SJSA1 (cell line): ENCODE results near the gene RSPH3. TPM values are rescaled to one million over a fixed set of nuclear protein-coding genes. Genes with fewer than 3 reads are reported as not detected.
"Not testable (repeated sequence)": the region's sequence is repeated elsewhere in the genome, so short reads cannot be mapped to it uniquely, and the experiment has no call there.

Source experiments
- DNase-seq, 2 experiments: peaks; one replicate each; pipeline ENCODE4 v3.0.0-alpha.2; 2015 to 2020; ENCODE audit warnings: low spot score in 2 of 2, low read depth in 1 of 2
- H3K27ac ChIP-seq: fragments of 250-450 bp; sonication (Bioruptor Pico); 2 replicates; pipeline ENCODE4 v1.5.1; 2020; ENCODE audit warnings: mild to moderate bottlenecking, moderate library complexity
- H3K27me3 ChIP-seq: fragments of 250-450 bp; sonication (Bioruptor Pico); replicated peaks from 2 replicates; pipeline ENCODE4 v1.5.1; 2020; ENCODE audit warnings: mild to moderate bottlenecking, moderate library complexity
- H3K36me3 ChIP-seq: fragments of 250-450 bp; sonication (Bioruptor Pico); 2 replicates; pipeline ENCODE4 v1.5.1; 2020; ENCODE audit warnings: mild to moderate bottlenecking
- H3K4me1 ChIP-seq: fragments of 250-450 bp; sonication (Bioruptor Pico); replicated peaks from 2 replicates; pipeline ENCODE4 v1.6.1; 2021; ENCODE audit warnings: mild to moderate bottlenecking
- H3K4me3 ChIP-seq: fragments of 250-450 bp; sonication (Bioruptor Pico); 2 replicates; pipeline ENCODE4 v1.5.1; 2020; ENCODE audit warnings: mild to moderate bottlenecking
- H3K9me3 ChIP-seq: fragments of 250-450 bp; sonication (Bioruptor Pico); replicated peaks from 2 replicates; pipeline ENCODE4 v1.5.1; 2020; ENCODE audit warnings: mild to moderate bottlenecking
- total RNA-seq: library from RNA; depleted of rRNA; stranded (reverse); fragments of >200 nt; shearing (Covaris generic); gene quantifications from 2 replicates; pipeline ENCODE4 v1.2.3, GENCODE V29; 2014; rRNA removed

Gene RSPH3
- total RNA-seq = 3.9 and 4.7 TPM in 2 replicates

GRCh38 chr6:158999666-159000403, at the start of gene RSPH3:
TSS of gene RSPH3 (minus strand) at chr6:159000202. CDS start at chr6:158999550, 652 bp downstream.
- peak within 1 kb of the TSS; percentile 58 for H3K4me3 ChIP-seq
- peak within 1 kb of the TSS; percentile 76 for H3K27ac ChIP-seq
- no peaks in the 10 kb centered on the region for H3K9me3 ChIP-seq
- H3K36me3 ChIP-seq = no peaks in the 10 kb centered on the region
- H3K4me1 ChIP-seq = peaks cover 35% of the 10 kb centered on the region
- no peaks in the 10 kb centered on the region for H3K27me3 ChIP-seq
- peak; percentile 96 to 97 for DNase-seq

GRCh38 chr6:159047891-159048685, 48.1 kb upstream of the RSPH3 start:
- H3K9me3 ChIP-seq = no peaks in the 10 kb centered on the region
- DNase-seq = peak; percentile 70 to 86
- H3K27me3 ChIP-seq = no peaks in the 10 kb centered on the region
- H3K27ac ChIP-seq = peak overlapping the region; percentile 48
- no peaks in the 10 kb centered on the region for H3K36me3 ChIP-seq
- no peak overlapping the region for H3K4me3 ChIP-seq
- H3K4me1 ChIP-seq = peaks cover 65% of the 10 kb centered on the region

- H3K4me1 ChIP-seq = peaks cover 61% of the 10 kb centered on the region
- no peak overlapping the region for H3K4me3 ChIP-seq
- peaks cover 14% of the 10 kb centered on the region for H3K36me3 ChIP-seq
- H3K9me3 ChIP-seq = no peaks in the 10 kb centered on the region
- H3K27ac ChIP-seq = no peak overlapping the region
- H3K27me3 ChIP-seq = no peaks in the 10 kb centered on the region
- no peak for DNase-seq
These were observed 45.8 kb upstream of the RSPH3 start for GRCh38 chr6:159045801-159046200.

- H3K27me3 ChIP-seq = no peaks in the 10 kb centered on the region
- DNase-seq = peak; percentile 60 to 62
- no peak within 1 kb of the TSS for H3K27ac ChIP-seq
These were observed 45.1 kb upstream of the RSPH3 start, which contains the start of gene TAGAP for GRCh38 chr6:159044899-159045727. TSS of gene TAGAP (minus strand) at chr6:159044991. CDS start at chr6:159044146, 845 bp downstream.

GRCh38 chr6:159043947-159044346, 43.9 kb upstream of the RSPH3 start:
- Histone ChIP-seq H3K27ac (no peak overlapping the region), H3K4me1 (peaks cover 54% of the 10 kb centered on the region), H3K27me3 (no peaks in the 10 kb centered on the region), H3K4me3 (peak overlapping the region; percentile 31), H3K36me3 (peaks cover 17% of the 10 kb centered on the region), H3K9me3 (no peaks in the 10 kb centered on the region)
- DNase-seq = peak in 1 of 2 experiments; percentile 16

More at GRCh38 chr6:159044899-159045727, 45.1 kb upstream of the RSPH3 start, which contains the start of gene TAGAP:
- peak within 1 kb of the TSS; percentile 31 for H3K4me3 ChIP-seq
- no peaks in the 10 kb centered on the region for H3K9me3 ChIP-seq
- peaks cover 54% of the 10 kb centered on the region for H3K4me1 ChIP-seq
- H3K36me3 ChIP-seq = peaks cover 16% of the 10 kb centered on the region

GRCh38 chr6:159043251-159043650, 43.2 kb upstream of the RSPH3 start:
- Histone ChIP-seq H3K27ac (no peak overlapping the region), H3K4me1 (peaks cover 49% of the 10 kb centered on the region)
- peak in 1 of 2 experiments; percentile 60 for DNase-seq

DNA sequence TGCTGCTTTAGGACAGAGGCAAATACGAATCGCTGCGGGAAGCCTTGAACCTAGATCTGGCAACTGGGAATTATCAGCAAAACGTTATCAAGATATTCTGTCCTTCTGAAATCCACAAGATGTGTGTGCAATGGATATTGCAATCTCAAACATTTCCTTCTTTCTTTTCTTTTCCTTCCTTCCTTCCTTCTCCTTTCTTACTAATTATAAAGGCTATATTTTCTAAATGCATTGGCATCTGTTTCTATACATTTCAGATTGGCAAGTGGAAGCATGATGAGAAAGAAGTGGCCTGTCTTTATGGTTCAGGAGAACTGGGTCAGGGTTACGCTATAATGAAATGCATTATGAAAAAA, 42.8 kb upstream of the RSPH3 start:
- no peak overlapping the region for H3K4me3 ChIP-seq
- peaks cover 45% of the 10 kb centered on the region for H3K4me1 ChIP-seq
- H3K27me3 ChIP-seq = no peaks in the 10 kb centered on the region
- H3K27ac ChIP-seq = no peak overlapping the region
- DNase-seq = no peak
- peaks cover 20% of the 10 kb centered on the region for H3K36me3 ChIP-seq
- H3K9me3 ChIP-seq = no peaks in the 10 kb centered on the region

More at GRCh38 chr6:159043251-159043650, 43.2 kb upstream of the RSPH3 start:
- Histone ChIP-seq H3K4me3 (no peak overlapping the region), H3K9me3 (no peaks in the 10 kb centered on the region), H3K36me3 (peaks cover 20% of the 10 kb centered on the region), H3K27me3 (no peaks in the 10 kb centered on the region)

DNA sequence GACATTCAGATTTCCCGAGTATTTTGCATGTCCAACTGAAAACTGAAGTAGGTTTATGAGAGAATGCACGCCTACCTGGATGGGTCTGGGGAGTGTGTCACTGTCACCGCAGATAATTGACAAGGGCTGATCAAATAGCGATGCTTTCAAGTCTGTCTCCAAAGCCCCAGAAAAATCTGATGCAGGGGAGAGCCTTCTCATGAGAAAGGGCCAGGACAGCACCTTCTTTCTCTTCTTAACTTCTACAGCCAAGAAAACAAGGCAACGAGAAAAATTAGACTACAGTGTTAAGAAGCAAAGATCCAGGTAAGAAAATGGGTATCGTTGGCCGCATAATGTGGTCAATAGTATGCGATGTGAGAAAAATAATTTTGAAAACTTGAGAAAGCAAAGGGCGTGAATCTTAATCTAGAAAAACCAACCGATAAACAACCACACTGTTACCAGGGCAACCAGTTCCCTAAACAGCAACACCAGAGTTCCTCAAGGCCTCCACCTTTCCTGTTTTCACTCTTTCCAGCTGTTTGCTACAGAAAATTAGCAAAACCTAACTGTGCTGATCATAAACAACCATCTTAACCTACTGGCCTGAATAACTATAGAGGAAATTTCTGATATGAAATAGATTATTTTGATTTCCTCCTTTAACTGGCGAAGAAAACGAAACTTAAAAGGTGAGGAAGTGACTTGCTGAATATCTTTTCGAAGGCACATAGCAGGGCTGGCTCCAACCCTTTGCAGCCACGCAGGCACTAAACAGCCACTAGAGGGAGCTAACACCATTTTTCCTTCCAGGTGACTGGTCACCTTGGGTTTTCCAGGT, 42.2 kb upstream of the RSPH3 start:
- DNase-seq = peak in 1 of 2 experiments; percentile 63
- Histone ChIP-seq H3K27me3 (no peaks in the 10 kb centered on the region), H3K36me3 (peaks cover 20% of the 10 kb centered on the region), H3K9me3 (no peaks in the 10 kb centered on the region), H3K27ac (no peak overlapping the region), H3K4me1 (peaks cover 39% of the 10 kb centered on the region), H3K4me3 (no peak overlapping the region)

DNA sequence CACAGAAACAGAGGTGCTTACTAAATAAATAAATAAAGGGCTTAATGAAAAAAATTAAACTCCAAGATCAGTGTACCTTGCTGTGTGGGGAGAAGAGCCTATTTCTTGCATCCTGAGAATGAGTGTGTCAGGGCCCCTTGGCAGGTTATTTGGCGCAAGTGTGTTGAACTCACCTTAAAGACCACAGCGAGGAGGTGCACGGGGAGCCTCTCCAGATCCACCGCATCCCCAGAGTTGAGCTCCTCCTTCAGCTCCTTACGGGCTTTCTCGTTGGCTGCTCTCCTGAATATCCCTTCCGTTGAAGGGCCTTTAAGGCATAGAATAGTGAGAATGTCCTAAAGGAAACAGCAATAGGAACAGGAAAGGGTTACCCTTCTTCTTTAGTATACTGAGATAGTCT, 41.2 kb upstream of the RSPH3 start:
- Histone ChIP-seq H3K27ac (no peak overlapping the region), H3K27me3 (no peaks in the 10 kb centered on the region), H3K36me3 (peaks cover 20% of the 10 kb centered on the region), H3K4me3 (no peak overlapping the region), H3K4me1 (peaks cover 38% of the 10 kb centered on the region), H3K9me3 (no peaks in the 10 kb centered on the region)
- no peak for DNase-seq

DNA sequence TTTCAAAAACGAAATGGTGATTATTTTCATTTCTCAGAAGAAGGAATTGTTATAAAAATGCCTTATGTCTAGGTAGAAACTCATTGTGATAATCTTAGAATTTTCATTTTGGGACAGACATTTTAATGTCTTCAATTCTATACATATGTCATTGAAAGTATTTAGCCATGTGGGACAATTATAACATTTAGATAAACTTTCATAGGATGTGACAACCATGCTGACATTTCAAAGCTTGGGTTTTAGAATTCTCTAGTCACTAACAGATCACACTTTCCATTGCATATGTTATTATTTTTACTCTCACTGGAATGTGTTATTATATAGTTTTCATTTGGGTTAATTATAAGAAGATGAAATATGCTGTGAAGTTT, 39.9 kb upstream of the RSPH3 start:
- Histone ChIP-seq H3K9me3 (no peaks in the 10 kb centered on the region), H3K36me3 (peaks cover 20% of the 10 kb centered on the region), H3K27ac (no peak overlapping the region), H3K4me3 (no peak overlapping the region), H3K27me3 (no peaks in the 10 kb centered on the region), H3K4me1 (peaks cover 30% of the 10 kb centered on the region)
- no peak for DNase-seq

GRCh38 chr6:159038914-159039884, 39.2 kb upstream of the RSPH3 start:
- Histone ChIP-seq H3K9me3 (no peaks in the 10 kb centered on the region), H3K4me3 (no peak overlapping the region), H3K27ac (no peak overlapping the region), H3K36me3 (peaks cover 20% of the 10 kb centered on the region), H3K27me3 (no peaks in the 10 kb centered on the region), H3K4me1 (peaks cover 29% of the 10 kb centered on the region)
- DNase-seq = peak in 1 of 2 experiments; percentile 5

- DNase-seq, H3K9me3 ChIP-seq, H3K27me3 ChIP-seq, H3K4me3 ChIP-seq, H3K27ac ChIP-seq: not testable (repeated sequence)
- H3K4me1 ChIP-seq = peaks cover 20% of the 10 kb centered on the region
- H3K36me3 ChIP-seq = peaks cover 20% of the 10 kb centered on the region
These were observed 38.3 kb upstream of the RSPH3 start for GRCh38 chr6:159038318-159038717.
